Right ventricle myocardium superior (tissue), 1 donor: ENCODE results near the gene RRAS. TPM values are rescaled to one million over a fixed set of nuclear protein-coding genes. Genes with fewer than 3 reads are reported as not detected.

Experiments
- ATAC-seq: fragments of 200-7000 bp; cut with Tn5 transposase; one replicate; pipeline ENCODE4 v1.9.1; 2020; ENCODE audit warnings: mild to moderate bottlenecking; ENCODE audit not compliant: poor library complexity
- DNase-seq: peaks from one replicate; pipeline ENCODE4 v3.0.0-alpha.2; 2020
- intact Hi-C: fragments of 100-400 bp; cut with DNase I; formaldehyde crosslinking; loops from one replicate; pipeline ENCODE4 v1.11.2; 2022
- total RNA-seq: library from RNA; stranded (reverse); fragmentation: NEBNext Ultra II Directional; extraction: Animal tissue kit (Norgen Biotek cat#: 25700); gene quantifications from one replicate; pipeline ENCODE4 v1.2.1, GENCODE V29; 2021
- donor health status: DM: no; HTN: yes; CAD: no; lungs with severe emphysema.

RRAS gene
- total RNA-seq, 1 donor from 2014 or later, result 105 TPM

- DNase-seq (no peak), ATAC-seq (no peak)
- intact Hi-C loops, result loop anchor here (5.0 to 10.0 kb wide), 2 partner anchors 172 to 186 kb away; partner anchors contain the start of gene PNKP
Observed at GRCh38 chr19:49678985-49679770, 39.2 kb upstream of the RRAS start.

DNA sequence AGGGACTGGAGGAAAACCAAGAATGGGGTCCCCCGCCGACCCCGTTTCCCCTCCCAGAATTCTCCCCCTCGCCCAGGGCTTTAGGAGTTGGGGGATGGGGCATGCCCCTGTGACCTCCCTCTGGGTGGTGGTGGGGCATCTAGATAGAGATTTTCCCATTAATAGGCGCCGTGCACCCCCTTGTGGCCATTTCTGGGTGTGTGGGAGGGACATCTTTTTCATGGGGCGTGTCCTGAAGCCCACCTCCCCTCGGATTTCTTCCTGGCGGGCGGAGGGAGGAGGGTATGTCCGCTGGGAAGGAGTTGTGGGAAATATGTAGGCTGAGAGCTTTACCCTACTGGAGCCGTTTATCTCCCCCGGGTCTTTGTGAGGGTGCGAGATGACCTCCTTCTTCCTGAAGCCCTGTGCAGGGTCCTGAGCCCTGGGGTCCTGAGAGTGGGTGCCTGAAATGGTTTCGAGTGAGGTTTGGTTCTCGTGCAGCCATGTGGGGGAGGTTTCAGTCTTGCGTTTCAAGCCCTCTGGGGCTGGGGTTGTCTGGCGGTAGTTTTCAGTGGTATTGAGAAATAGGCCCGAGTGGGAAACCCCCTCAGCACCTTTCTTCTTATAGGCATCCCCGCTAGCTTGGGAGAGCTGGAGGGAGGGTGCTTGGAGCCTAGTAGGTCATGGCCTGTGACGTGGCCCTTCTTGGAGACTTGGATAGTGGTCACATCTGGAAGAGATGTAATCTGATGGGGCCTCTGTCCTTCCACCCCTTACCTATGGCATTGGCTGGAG, 38.1 kb upstream of the RRAS start:
- intact Hi-C loops, result loop anchor here (5.0 to 10.0 kb wide), 2 partner anchors 171 to 187 kb away; partner anchors contain the start of gene PNKP
- ATAC-seq, result no peak
- peak; percentile 85 for DNase-seq

- intact Hi-C loops, result loop anchor here (5.0 to 10.0 kb wide), 2 partner anchors 170 to 187 kb away; partner anchors contain the start of gene PNKP
- ATAC-seq, result peak; percentile 1
- DNase-seq, result peak; percentile 63
Observed at GRCh38 chr19:49677231-49677900, 37.4 kb upstream of the RRAS start, which contains the start of gene PRMT1. Gene PRMT1 (plus strand): TSS chr19:49677271. CDS start chr19:49677281, 10 bp downstream.

GRCh38 chr19:49676784-49677230, 36.9 kb upstream of the RRAS start:
- intact Hi-C loops, result loop anchor here (5.0 to 10.0 kb wide), 2 partner anchors 170 to 188 kb away; partner anchors contain the start of gene PNKP
- ATAC-seq (peak; percentile 85), DNase-seq (peak; percentile 100)

DNA sequence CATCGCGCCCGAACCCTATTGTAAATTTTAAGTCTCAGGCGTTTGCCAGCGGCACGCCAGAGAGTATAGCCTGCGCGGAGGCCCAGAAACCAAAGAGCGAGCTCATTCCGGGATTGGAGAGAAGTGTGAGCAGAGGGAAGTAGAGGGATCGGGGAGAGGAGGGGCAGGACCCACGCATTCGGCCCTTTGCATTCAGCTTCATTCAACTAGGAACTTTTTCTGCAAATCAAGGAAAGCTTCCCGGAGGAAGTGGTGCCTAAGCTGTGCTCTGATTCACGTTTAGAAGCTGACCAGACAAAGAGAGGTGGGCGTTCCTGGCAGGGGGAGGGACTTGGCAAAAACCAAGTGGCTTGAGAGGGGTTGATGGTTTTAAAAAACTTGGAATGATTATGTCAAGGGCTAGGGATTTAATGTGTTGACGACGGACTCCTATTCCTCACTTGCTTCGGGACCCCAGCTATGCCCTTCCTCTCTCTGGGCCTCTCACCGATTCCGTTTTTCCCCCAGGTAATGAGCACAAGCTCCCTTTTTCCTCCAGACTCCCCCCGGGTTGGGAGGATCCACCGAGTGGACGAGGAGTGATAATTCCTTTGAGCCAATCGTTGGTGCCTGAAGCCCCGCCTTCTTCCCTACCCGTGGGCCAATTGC, 36.3 kb upstream of the RRAS start:
- peak; percentile 63 for ATAC-seq
- intact Hi-C loops, result loop anchor here (5.0 to 10.0 kb wide), 2 partner anchors 169 to 189 kb away; partner anchors contain the start of gene PNKP
- peak; percentile 86 for DNase-seq

DNA sequence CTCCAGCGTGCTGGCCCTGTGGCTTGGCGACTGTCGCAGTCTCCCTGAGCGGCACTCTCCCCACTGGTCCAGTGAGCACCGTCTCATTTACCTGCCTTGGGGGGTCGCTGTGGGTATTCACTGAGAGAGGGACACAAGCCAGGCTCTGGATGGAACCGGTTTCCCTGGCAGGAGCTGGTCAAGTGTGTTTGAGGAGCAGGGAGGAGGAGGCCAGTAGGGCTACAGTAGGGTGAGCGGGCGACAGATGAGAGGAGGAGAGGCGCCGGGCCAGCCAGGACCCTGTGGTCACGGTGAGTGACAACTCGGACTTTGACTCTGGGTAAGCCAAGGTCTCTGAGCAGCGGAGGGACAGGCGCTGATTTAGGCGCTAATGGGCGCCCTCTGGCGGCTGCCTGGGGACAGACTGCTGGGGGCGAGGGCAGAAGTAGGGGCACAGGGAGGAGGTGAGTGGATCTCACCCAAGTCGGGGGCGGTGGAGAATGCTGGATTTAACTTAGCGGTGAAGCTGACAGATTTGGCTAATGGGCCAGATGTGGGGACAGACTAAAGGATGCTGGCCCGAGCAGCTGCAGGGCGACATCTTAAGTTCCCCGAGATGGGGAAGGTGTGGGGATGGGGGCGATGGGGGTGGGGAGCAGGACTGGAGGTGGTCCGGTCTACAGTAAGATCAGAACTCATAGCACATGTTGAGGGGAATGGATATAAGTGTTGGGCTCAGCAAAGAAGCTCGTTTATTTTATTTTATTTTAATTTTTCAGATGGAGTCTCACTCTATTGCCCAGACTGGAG, 32.4 kb upstream of the RRAS start:
- intact Hi-C loops, result loop anchor here (10.0 kb wide), 1 partner anchor 192 kb away; the partner anchor contains the start of gene PNKP
- DNase-seq (peak; percentile 85), ATAC-seq (no peak)

DNA sequence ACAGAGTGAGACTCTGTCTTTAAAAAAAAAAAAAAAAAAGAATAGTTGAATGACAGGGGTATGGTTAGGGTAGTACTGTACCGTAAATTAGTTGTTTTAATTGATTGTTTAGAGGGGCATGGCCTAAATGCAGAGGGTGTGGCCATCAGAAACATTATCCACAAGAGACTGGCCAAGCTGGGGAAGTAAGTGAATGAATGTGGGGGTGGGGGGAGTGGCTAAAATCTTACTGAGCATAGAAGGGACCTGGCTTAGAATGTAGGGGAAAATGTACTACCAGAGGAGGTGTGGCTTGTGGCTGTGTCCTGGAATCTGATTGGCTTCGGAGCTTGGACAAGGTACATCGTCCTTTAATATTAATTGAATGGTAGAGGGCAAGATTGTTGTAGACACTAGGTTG, 29.6 kb upstream of the RRAS start:
- no peak for ATAC-seq
- intact Hi-C loops, result no loop called here
- DNase-seq, result no peak

DNA sequence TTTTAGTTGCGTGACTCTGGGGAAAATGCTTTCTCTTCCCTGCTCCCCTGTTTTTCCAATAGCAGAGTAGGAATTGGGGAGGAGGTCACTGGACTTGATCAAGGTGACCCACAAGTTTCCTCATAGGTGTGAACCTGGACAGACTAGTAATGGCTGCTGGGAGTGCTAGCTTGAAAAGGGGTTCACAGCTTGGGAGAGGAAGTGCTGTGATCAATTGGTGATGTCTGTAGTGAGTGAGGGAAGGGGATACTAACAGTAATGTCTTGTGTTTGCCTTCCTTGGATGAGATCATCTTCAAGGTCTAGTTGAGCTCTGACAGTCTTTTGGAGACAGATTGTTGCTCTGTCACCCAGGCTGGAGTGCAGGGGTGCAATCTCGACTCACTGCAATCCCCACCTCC, 27.5 kb upstream of the RRAS start:
- intact Hi-C loops, result no loop called here
- DNase-seq, result no peak

DNA sequence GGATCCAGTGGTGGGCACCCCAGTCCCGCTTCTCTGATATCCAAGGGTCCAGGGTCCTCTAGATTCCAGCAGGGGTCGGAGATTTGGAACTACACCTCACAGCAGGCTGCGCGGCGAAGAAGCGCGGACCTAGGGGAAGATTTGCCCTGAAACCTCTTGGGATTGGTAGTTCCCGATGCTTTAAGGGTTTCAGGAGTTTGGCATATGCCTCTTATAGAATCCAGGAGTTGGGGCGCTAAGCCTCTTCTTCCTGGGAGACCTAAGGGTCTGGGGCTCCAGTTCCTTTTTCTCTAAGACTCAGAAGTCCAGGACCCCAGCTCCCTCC, 26.1 kb upstream of the RRAS start:
- no peak for ATAC-seq
- no peak for DNase-seq
- intact Hi-C loops, result no loop called here

More for the DNA sequence above, 27.5 kb upstream of the RRAS start:
- ATAC-seq, result no peak

GRCh38 chr19:49665351-49666119, 25.6 kb upstream of the RRAS start, which contains the start of the genes BCL2L12 and IRF3:
Gene BCL2L12 (plus strand): TSS chr19:49665933. CDS start chr19:49666693, 760 bp downstream.
Gene IRF3 (minus strand): TSS chr19:49665857. CDS start chr19:49664838, 1,019 bp downstream.
- intact Hi-C loops, result no loop called here
- ATAC-seq, result peak; percentile 95
- peak; percentile 98 for DNase-seq

DNA sequence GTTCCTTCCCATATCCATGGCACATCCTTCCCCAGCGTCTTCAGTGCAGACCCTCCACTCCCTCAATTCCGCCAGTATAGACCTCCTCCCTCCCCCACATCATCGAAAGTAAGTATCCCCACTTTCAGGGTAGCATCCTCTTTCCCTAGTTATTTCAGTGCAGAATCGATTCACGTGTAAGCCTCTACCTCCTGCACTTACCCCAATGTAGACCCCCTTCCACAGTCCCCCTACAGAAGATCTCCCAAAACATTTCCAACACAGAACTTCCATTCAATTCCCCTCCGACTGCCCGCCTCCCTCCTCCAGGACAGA, 25.1 kb upstream of the RRAS start:
- no peak for ATAC-seq

DNA sequence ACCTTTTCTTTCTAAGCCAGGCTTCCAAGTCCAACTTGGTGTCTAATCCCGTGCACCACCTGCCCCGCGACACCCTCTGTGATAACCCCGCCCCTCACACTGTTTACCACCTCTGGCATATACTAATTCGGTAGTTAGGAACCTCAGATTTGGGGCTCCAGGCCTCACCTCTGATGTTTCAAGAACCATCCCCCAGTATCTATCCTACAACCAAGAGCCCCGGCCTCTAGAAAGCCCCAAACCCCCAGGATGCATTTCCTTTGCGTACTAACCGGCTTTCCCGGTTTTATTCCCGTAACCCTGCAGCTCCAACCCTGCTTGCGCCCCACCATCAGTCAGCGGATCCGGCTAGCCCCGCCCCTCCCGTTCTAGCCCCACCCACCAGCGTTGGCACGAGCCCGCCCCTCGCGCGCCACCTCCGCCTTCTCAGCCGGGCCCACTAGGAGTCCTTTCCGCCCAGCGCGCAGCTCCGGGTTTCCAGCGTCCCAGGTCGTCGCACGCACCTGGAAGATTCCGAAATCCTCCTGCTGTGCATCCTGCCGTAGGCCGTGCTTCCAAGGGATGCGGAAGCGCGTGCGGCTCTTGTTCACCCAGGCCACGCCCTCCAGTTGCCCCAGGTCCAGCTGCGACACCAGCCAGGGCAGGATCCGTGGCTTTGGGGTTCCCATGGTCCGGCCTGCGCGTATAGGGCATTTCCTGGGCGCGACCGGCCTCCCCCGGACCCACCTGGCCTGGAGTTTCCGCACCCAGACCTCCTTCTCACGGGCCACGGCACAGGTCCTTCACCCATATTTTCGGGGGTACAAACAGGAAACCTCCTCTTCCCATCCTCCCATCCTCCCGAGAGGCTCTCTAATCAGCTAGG, 24.5 kb upstream of the RRAS start:
- intact Hi-C loops, result no loop called here
- ATAC-seq, result peak; percentile 85
- peak; percentile 94 for DNase-seq

More for the DNA sequence above, 25.1 kb upstream of the RRAS start:
- intact Hi-C loops, result no loop called here
- DNase-seq, result no peak

DNA sequence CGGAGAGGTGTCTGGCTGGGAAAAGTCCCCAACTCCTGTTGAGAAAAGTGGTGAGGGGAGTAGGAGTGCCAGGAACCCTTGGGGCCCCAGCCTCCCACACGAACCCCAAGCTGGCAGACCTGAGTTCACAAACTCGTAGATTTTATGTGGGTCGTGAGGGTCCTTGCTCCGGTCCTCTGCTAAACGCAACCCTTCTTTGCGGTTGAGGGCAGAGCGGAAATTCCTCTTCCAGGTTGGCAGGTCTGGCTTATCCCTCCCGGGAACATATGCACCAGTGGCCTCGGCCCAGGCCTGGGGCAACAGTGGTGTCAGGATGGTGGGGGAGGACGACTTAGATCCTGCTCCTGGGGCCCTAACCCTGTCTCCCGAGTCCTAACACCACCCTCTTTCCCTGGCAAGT, 23.3 kb upstream of the RRAS start:
- intact Hi-C loops, result no loop called here
- ATAC-seq (no peak), DNase-seq (no peak)

- intact Hi-C loops, result no loop called here
- no peak for ATAC-seq
- DNase-seq, result no peak
Observed at GRCh38 chr19:49662011-49662410, 22.1 kb upstream of the RRAS start.

- no peak for ATAC-seq
- intact Hi-C loops, result no loop called here
- no peak for DNase-seq
Observed at GRCh38 chr19:49660338-49660961, 20.5 kb upstream of the RRAS start.
